HepG2 (cell line): ENCODE data around the gene MAPK10.
"Not testable (repeated sequence)": the region's sequence is repeated elsewhere in the genome, so short reads cannot be mapped to it uniquely, and the experiment has no call there.

Experiments
- ELF1 ChIP-seq: sonication (generic); formaldehyde crosslinking; IDR thresholded peaks from 2 replicates; pipeline ENCODE4 v1.4.0; 2020; ENCODE audit warnings: missing genetic modification reagents
- TRAFD1 ChIP-seq: sonication (generic); formaldehyde crosslinking; IDR thresholded peaks from 2 replicates; pipeline ENCODE4 v1.5.1; 2020; ENCODE audit warnings: missing genetic modification reagents, mild to moderate bottlenecking, borderline replicate concordance
- ZNF784 ChIP-seq: sonication (generic); formaldehyde crosslinking; IDR thresholded peaks from 2 replicates; pipeline ENCODE4 v1.5.1; 2020; ENCODE audit warnings: missing genetic modification reagents, mild to moderate bottlenecking, borderline replicate concordance
- TF ChIP-seq, protein P1 (sequence below): IDR thresholded peaks from 2 replicates; pipeline ENCODE4 v1.6.1; 2012; ENCODE audit warnings: inconsistent platforms

- not testable (repeated sequence) for TF ChIP-seq ELF1; TRAFD1 (CRISPR knock-in tag); ZNF784 (CRISPR knock-in tag)
- TF ChIP-seq, protein P1, sequence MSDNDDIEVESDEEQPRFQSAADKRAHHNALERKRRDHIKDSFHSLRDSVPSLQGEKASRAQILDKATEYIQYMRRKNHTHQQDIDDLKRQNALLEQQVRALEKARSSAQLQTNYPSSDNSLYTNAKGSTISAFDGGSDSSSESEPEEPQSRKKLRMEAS, result not testable (repeated sequence)
Observed at GRCh38 chr4:86021671-86022070, 338.2 kb downstream of the MAPK10 start.
